Measurements from ENCODE around the gene TRIM33.

Gene TRIM33

DNA sequence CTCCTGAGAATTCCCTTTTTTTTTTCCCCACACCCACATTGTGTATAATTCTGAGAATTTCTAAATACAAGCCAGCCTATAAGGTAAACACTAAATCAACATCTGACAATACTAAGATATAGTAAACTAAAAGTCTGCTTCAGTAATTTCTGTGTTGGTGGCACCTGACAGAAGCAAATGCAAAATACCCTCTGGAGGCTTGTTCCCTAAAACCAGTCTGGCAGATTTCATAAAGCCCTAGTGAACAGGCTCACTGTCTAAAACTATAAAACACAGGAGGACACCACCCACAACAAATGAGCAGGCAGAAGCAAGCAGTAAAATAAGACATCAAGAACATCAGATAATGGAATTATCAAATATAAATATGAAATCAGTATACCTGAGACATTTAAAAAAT is 11.5 kb downstream of the TRIM33 start:
- no peaks in the 10 kb centered on the region for H3K9me3 ChIP-seq
- no peaks in the 10 kb centered on the region for H3K36me3 ChIP-seq
- no peak for DNase-seq
- H3K27me3 ChIP-seq = no peaks in the 10 kb centered on the region
- H3K4me1 ChIP-seq = peaks cover 5% of the 10 kb centered on the region
- TF ChIP-seq, protein P1, sequence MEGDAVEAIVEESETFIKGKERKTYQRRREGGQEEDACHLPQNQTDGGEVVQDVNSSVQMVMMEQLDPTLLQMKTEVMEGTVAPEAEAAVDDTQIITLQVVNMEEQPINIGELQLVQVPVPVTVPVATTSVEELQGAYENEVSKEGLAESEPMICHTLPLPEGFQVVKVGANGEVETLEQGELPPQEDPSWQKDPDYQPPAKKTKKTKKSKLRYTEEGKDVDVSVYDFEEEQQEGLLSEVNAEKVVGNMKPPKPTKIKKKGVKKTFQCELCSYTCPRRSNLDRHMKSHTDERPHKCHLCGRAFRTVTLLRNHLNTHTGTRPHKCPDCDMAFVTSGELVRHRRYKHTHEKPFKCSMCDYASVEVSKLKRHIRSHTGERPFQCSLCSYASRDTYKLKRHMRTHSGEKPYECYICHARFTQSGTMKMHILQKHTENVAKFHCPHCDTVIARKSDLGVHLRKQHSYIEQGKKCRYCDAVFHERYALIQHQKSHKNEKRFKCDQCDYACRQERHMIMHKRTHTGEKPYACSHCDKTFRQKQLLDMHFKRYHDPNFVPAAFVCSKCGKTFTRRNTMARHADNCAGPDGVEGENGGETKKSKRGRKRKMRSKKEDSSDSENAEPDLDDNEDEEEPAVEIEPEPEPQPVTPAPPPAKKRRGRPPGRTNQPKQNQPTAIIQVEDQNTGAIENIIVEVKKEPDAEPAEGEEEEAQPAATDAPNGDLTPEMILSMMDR (IDR thresholded peaks at IDR 0.05; ENCODE audit: low read depth, low read length) = no peak
- no peak overlapping the region for H3K4me3 ChIP-seq (ENCODE audit: low read depth, low read length)

DNA sequence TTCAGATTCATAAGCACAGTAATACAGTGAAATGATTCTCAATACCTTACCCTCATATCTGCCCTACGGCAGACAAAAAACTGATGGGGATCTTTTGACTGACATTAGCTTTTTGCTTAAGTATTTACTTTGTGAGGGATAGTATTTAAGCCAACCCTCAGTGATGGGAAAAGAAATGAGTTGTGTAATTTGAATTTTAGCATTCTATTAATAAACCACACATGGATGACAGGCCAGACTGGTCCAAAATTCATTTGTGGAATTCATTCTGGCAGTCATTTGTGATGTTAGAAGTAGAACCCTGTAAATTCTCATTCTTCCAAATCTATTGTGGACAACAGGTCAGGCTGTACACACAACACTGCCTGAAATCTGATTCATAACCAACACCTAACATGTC is 14.9 kb downstream of the TRIM33 start:
- Histone ChIP-seq H3K4me3 (ENCODE audit: low read depth, low read length) (no peak overlapping the region), H3K36me3 (no peaks in the 10 kb centered on the region; the same call in 1 of the 2 replicates), H3K9me3 (no peaks in the 10 kb centered on the region; the same call in 1 of the 2 replicates), H3K4me1 (no peaks in the 10 kb centered on the region; the same call in 1 of the 2 replicates), H3K27me3 (no peaks in the 10 kb centered on the region)
- DNase-seq = no peak
- TF ChIP-seq, protein P1 (IDR thresholded peaks at IDR 0.05; ENCODE audit: low read depth, low read length) = no peak

DNA sequence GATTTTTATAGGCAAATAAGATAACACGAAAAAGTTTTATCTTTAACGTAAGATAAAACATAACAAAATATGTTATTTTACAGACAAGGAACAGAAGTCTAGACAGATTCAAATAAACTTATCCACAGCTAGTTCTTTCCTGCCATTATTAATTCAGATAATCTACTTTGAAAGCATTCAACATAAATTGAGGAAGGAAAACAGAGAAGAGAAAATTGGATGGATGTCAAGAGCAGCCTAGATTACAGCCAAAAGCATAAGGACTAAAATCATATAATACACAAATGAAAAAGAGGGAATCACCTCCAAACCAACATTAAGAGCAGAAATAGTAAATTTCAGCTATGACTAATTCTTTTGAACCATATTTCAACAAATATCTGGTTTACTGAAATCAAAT is 15.5 kb downstream of the TRIM33 start:
- H3K4me1 ChIP-seq = no peaks in the 10 kb centered on the region; the same call in 1 of the 2 replicates
- no peak overlapping the region for H3K4me3 ChIP-seq (ENCODE audit: low read depth, low read length)
- H3K27me3 ChIP-seq = no peaks in the 10 kb centered on the region
- no peaks in the 10 kb centered on the region; the same call in 1 of the 2 replicates for H3K36me3 ChIP-seq
- no peaks in the 10 kb centered on the region; the same call in 1 of the 2 replicates for H3K9me3 ChIP-seq
- no peak for DNase-seq
- TF ChIP-seq, protein P1 (IDR thresholded peaks at IDR 0.05; ENCODE audit: low read depth, low read length) = no peak

DNA sequence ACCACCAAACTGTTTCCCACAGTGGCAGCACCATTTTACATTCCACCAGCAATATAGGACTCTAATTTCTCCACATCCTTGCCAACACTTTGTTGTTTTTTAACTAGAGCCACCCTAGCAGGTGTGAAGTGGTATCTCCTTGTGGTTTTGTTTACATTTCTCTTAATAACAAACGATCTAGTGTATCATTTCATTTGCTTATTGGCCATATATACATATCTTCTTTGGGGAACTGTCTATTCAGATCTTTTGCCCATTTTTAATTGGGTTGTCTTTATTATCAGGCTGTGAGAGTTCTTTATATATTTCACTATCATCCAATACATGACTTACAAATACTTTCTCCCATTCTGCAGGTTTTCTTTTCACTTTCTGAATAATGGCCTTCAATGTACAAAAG is 18.0 kb downstream of the TRIM33 start:
- Histone ChIP-seq H3K27me3 (no peaks in the 10 kb centered on the region), H3K36me3 (no peaks in the 10 kb centered on the region; the same call in 1 of the 2 replicates), H3K4me1 (no peaks in the 10 kb centered on the region; the same call in 1 of the 2 replicates), H3K4me3 (ENCODE audit: low read depth, low read length) (no peak overlapping the region), H3K9me3 (no peaks in the 10 kb centered on the region; the same call in 1 of the 2 replicates)
- TF ChIP-seq, protein P1 (IDR thresholded peaks at IDR 0.05; ENCODE audit: low read depth, low read length) = no peak
- DNase-seq = no peak

DNA sequence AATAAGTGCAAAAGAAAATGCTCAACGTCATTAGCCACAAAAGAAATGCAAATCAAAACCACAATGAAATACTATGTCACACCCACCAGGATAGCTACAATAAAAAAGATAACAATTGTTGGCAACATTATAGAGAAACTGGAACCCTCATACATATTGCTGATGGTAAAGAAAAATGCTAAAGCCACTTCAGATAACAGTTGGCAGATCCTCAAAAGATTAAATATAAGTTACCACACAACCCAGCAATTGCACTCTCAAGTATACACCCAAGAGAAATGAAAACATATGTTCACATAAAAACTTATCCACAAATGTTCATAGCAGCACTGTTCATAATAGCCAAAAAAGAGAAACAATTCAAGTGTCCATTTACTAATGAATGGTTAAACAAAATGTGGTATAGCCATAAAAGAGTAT is 20.7 kb downstream of the TRIM33 start:
- no peak for DNase-seq
- Histone ChIP-seq H3K4me1 (no peaks in the 10 kb centered on the region), H3K9me3 (no peaks in the 10 kb centered on the region; the same call in 1 of the 2 replicates), H3K4me3 (ENCODE audit: low read depth, low read length) (no peak overlapping the region), H3K27me3 (no peaks in the 10 kb centered on the region), H3K36me3 (no peaks in the 10 kb centered on the region; the same call in 1 of the 2 replicates)
- TF ChIP-seq, protein P1 (IDR thresholded peaks at IDR 0.05; ENCODE audit: low read depth, low read length) = no peak

DNA sequence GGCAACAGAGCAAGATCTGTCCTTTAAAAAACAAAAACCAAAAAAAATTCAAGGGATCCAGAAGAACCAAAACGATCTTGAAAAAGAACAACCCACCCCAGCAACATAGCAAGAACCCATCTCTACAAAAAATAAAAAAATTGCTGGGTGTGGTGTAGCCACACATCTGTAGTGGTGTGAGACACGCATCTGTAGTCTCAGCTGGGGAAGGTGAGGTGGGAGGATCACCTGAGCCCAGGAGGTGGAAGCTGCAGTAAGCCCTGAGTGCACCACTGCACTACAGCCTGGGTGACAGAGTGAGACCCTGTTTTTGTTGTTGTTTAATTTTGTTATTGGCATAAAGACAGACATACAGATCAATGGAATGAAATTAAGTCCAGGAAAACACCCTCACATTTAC is 22.3 kb downstream of the TRIM33 start:
- no peak for DNase-seq
- Histone ChIP-seq H3K27me3 (no peaks in the 10 kb centered on the region), H3K9me3 (no peaks in the 10 kb centered on the region; the same call in 1 of the 2 replicates), H3K4me3 (ENCODE audit: low read depth, low read length) (no peak overlapping the region), H3K36me3 (no peaks in the 10 kb centered on the region; the same call in 1 of the 2 replicates), H3K4me1 (no peaks in the 10 kb centered on the region)
- TF ChIP-seq, protein P1 (IDR thresholded peaks at IDR 0.05; ENCODE audit: low read depth, low read length) = no peak

All from BE2C (cell line).